Upper lobe of left lung (tissue), 6 donors: ENCODE results near the gene KRTAP10-9. TPM values are rescaled to one million over a fixed set of nuclear protein-coding genes. Genes with fewer than 3 reads are reported as not detected.
A peak's percentile ranks its signal among the peaks of the same experiment; 100 is the strongest.

Experiments used
- ATAC-seq, 2 donors: fragments of 200-7000 bp; cut with Tn5 transposase; one replicate each; pipeline ENCODE4 v1.9.1; 2022; ENCODE audit warnings: mild to moderate bottlenecking in 2 of 2, moderate library complexity in 2 of 2; ENCODE audit not compliant: low FRiP score in 2 of 2
- DNase-seq, 2 donors: peaks; one replicate each; pipeline ENCODE4 v3.0.0-alpha.2; 2019 to 2020
- H3K27ac ChIP-seq, 4 donors: fragments of 200-600 bp; sonication (generic); one replicate each; pipeline ENCODE4 v1.5.1; 2016 to 2019
- H3K27me3 ChIP-seq, 4 donors: fragments of 200-600 bp; sonication (generic); one replicate each; pipeline ENCODE4 v1.5.1; 2017 to 2019
- H3K36me3 ChIP-seq, 4 donors: fragments of 200-600 bp; sonication (generic); one replicate each; pipeline ENCODE4 v1.5.1; 2016 to 2019
- H3K4me1 ChIP-seq, 4 donors: fragments of 200-600 bp; sonication (generic); one replicate each; pipeline ENCODE4 v1.5.1; 2018 to 2019
- H3K4me3 ChIP-seq, 4 donors: fragments of 200-600 bp; sonication (generic); one replicate each; pipeline ENCODE4 v1.5.1; 2017 to 2019; ENCODE audit warnings: mild to moderate bottlenecking in 2 of 4, moderate library complexity in 1 of 4
- H3K9me3 ChIP-seq, 4 donors: fragments of 200-600 bp; sonication (generic); one replicate each; pipeline ENCODE4 v1.5.1; 2018 to 2019
- CTCF ChIP-seq, 6 experiments: fragments of 450-650 bp in 4 of 6; fragments of 200-600 bp in 2 of 6; sonication (generic) in 2 of 6; IDR thresholded peaks; one replicate each; pipeline ENCODE4 v1.5.1; 2016 to 2019; ENCODE audit warnings: antibody characterized with exemption in 6 of 6
- EP300 ChIP-seq, 4 donors: sonication (generic); formaldehyde crosslinking; IDR thresholded peaks; one replicate each; pipeline ENCODE4 v1.5.1; 2017; ENCODE audit warnings: antibody characterized with exemption in 4 of 4, control low read depth in 2 of 4
- POLR2A ChIP-seq, 4 donors: fragments of 450-650 bp; IDR thresholded peaks; one replicate each; pipeline ENCODE4 v1.5.1; 2016 to 2017; ENCODE audit warnings: antibody characterized with exemption in 4 of 4, mild to moderate bottlenecking in 2 of 4
- POLR2AphosphoS5 ChIP-seq, 2 donors: sonication (generic); formaldehyde crosslinking; IDR thresholded peaks; one replicate each; pipeline ENCODE4 v1.5.1; 2017; ENCODE audit warnings: antibody characterized with exemption in 2 of 2
- WGBS, 2 donors: methylation state at CpG; one replicate each; pipeline ENCODE4 v1.1.5; 2017 to 2018; 5-methylcytosine and 5-hydroxymethylcytosine counted together
- total RNA-seq, 6 donors: library from RNA; depleted of rRNA in 4 of 6; stranded (reverse); fragments of >200 nt in 4 of 6; gene quantifications; one replicate each; pipeline versions ENCODE4 v1.1.0 to v1.2.1, GENCODE V29; 2016 to 2021
- donor health status: DM: no; HTN: no; CAD: no; lungs with moderate emphysema.
- donor health status: DM: no; HTN: yes; CAD: no; lungs with severe emphysema.

KRTAP10-9 gene
- total RNA-seq, 6 donors from 2014 or later, result not detected

- 58 to 61% methylated on average over 13 to 14 of the region's 14 CpGs for WGBS, 2 donors
- Histone ChIP-seq H3K9me3 (peaks cover 0 to 6% (median 0%) of the 10 kb centered on the region in 4 donors), H3K4me3 (no peak overlapping the region), H3K27me3 (peaks cover 0 to 5% (median 0%) of the 10 kb centered on the region in 4 donors), H3K27ac (no peak overlapping the region), H3K4me1 (no peaks in the 10 kb centered on the region), H3K36me3 (no peaks in the 10 kb centered on the region)
- ATAC-seq, result no peak
- TF ChIP-seq CTCF (IDR thresholded peaks at IDR 0.05) (no peak), POLR2AphosphoS5 (IDR thresholded peaks at IDR 0.05) (no peak), EP300 (IDR thresholded peaks at IDR 0.05) (no peak), POLR2A (IDR thresholded peaks at IDR 0.05) (no peak)
- DNase-seq, result peak in 1 of 2 donors; percentile 28
Measured at GRCh38 chr21:44653123-44653522, 26.2 kb downstream of the KRTAP10-9 start.

- no peak overlapping the region for H3K4me3 ChIP-seq
- no peak overlapping the region for H3K27ac ChIP-seq
- peaks cover 0 to 6% (median 0%) of the 10 kb centered on the region in 4 donors for H3K9me3 ChIP-seq
- ATAC-seq (no peak), DNase-seq (peak in 1 of 2 donors; percentile 64)
- H3K27me3 ChIP-seq, result peaks cover 0 to 5% (median 0%) of the 10 kb centered on the region in 4 donors
- no peaks in the 10 kb centered on the region for H3K36me3 ChIP-seq
- WGBS, 2 donors, result 80 to 84% methylated on average over 13 to 17 of the region's 17 CpGs
- no peaks in the 10 kb centered on the region for H3K4me1 ChIP-seq
- TF ChIP-seq POLR2A (IDR thresholded peaks at IDR 0.05) (no peak), POLR2AphosphoS5 (IDR thresholded peaks at IDR 0.05) (no peak), EP300 (IDR thresholded peaks at IDR 0.05) (no peak), CTCF (IDR thresholded peaks at IDR 0.05) (no peak)
Measured at GRCh38 chr21:44653656-44654575, 27.0 kb downstream of the KRTAP10-9 start.

- ATAC-seq (no peak), DNase-seq (no peak)
- Histone ChIP-seq H3K9me3 (peaks cover 0 to 6% (median 0%) of the 10 kb centered on the region in 4 donors), H3K27me3 (peaks cover 0 to 5% (median 0%) of the 10 kb centered on the region in 4 donors), H3K4me1 (no peaks in the 10 kb centered on the region), H3K27ac (no peak within 1 kb of the TSS), H3K36me3 (no peaks in the 10 kb centered on the region), H3K4me3 (no peak within 1 kb of the TSS)
- no peak for TF ChIP-seq CTCF (IDR thresholded peaks at IDR 0.05)
- TF ChIP-seq EP300 (IDR thresholded peaks at IDR 0.05), result no peak
- TF ChIP-seq POLR2A (IDR thresholded peaks at IDR 0.05), result no peak
- 67 to 71% methylated on average over 8 of the region's 9 CpGs for WGBS, 2 donors
Measured at GRCh38 chr21:44654576-44655175, 27.8 kb downstream of the KRTAP10-9 start, which contains the start of gene KRTAP12-4. TSS of gene KRTAP12-4 (minus strand) at chr21:44654659. CDS start at chr21:44654614, 45 bp downstream.

- Histone ChIP-seq H3K9me3 (peaks cover 0 to 6% (median 0%) of the 10 kb centered on the region in 4 donors), H3K27me3 (peaks cover 0 to 5% (median 0%) of the 10 kb centered on the region in 4 donors), H3K36me3 (no peaks in the 10 kb centered on the region), H3K4me3 (no peak overlapping the region), H3K4me1 (no peaks in the 10 kb centered on the region), H3K27ac (peak overlapping the region in 3 of 4 donors; percentile 36 to 65 (median 40))
- whole genome bisulfite sequencing, 2 donors, result 35 to 42% methylated on average over 1 of the region's 1 CpG
- TF ChIP-seq POLR2AphosphoS5 (IDR thresholded peaks at IDR 0.05) (no peak), POLR2A (IDR thresholded peaks at IDR 0.05) (no peak), EP300 (IDR thresholded peaks at IDR 0.05) (no peak), CTCF (IDR thresholded peaks at IDR 0.05) (no peak)
- ATAC-seq (no peak), DNase-seq (no peak)
Measured at GRCh38 chr21:44656868-44657267, 30.0 kb downstream of the KRTAP10-9 start.
